BE2C (cell line): ENCODE results near the gene AMZ1.

Source experiments
- DNase-seq: peaks from one replicate; pipeline ENCODE4 v3.0.0-alpha.2; 2020
- H3K27me3 ChIP-seq: fragments of 250-450 bp; sonication (Bioruptor Pico); 2 replicates; pipeline ENCODE4 v1.5.1; 2020; ENCODE audit warnings: mild to moderate bottlenecking
- H3K36me3 ChIP-seq: fragments of 250-450 bp; sonication (Bioruptor Pico); 2 replicates; pipeline ENCODE4 v1.5.1; 2020; ENCODE audit warnings: mild to moderate bottlenecking
- H3K4me1 ChIP-seq: fragments of 250-450 bp; sonication (Bioruptor Pico); 2 replicates; pipeline ENCODE4 v1.5.1; 2020
- H3K4me3 ChIP-seq: 2 replicates; pipeline ENCODE4 v1.5.1; 2011; ENCODE audit warnings: low read depth, low read length
- H3K9me3 ChIP-seq: fragments of 250-450 bp; sonication (Bioruptor Pico); 2 replicates; pipeline ENCODE4 v1.5.1; 2020
- CTCF ChIP-seq: IDR thresholded peaks from 2 replicates; pipeline ENCODE4 v1.5.1; 2012; ENCODE audit warnings: mild to moderate bottlenecking, low read depth, low read length

The AMZ1 gene

GRCh38 chr7:2711895-2712675 is 24.1 kb downstream of the AMZ1 start:
- Histone ChIP-seq H3K4me3 (no peak overlapping the region), H3K27me3 (no peaks in the 10 kb centered on the region), H3K9me3 (no peaks in the 10 kb centered on the region), H3K36me3 (no peaks in the 10 kb centered on the region), H3K4me1 (peaks cover 9% of the 10 kb centered on the region)
- TF ChIP-seq CTCF = no peak
- no peak for DNase-seq

GRCh38 chr7:2713370-2713769 is 25.4 kb downstream of the AMZ1 start:
- DNase-seq = no peak
- Histone ChIP-seq H3K4me3 (no peak overlapping the region), H3K4me1 (peaks cover 22% of the 10 kb centered on the region), H3K27me3 (no peaks in the 10 kb centered on the region), H3K9me3 (no peaks in the 10 kb centered on the region), H3K36me3 (peaks cover 2% of the 10 kb centered on the region; the same call in 1 of the 2 replicates)
- peak; percentile 38 for TF ChIP-seq CTCF

GRCh38 chr7:2713978-2714377 is 26.0 kb downstream of the AMZ1 start:
- Histone ChIP-seq H3K4me3 (no peak overlapping the region), H3K27me3 (no peaks in the 10 kb centered on the region), H3K9me3 (no peaks in the 10 kb centered on the region), H3K36me3 (peaks cover 3% of the 10 kb centered on the region; the same call in 1 of the 2 replicates), H3K4me1 (peaks cover 22% of the 10 kb centered on the region)
- DNase-seq = no peak
- TF ChIP-seq CTCF = no peak

- no peak for TF ChIP-seq CTCF
- H3K27me3 ChIP-seq = no peaks in the 10 kb centered on the region
- H3K4me1 ChIP-seq = peaks cover 22% of the 10 kb centered on the region
- H3K9me3 ChIP-seq = no peaks in the 10 kb centered on the region
- DNase-seq = no peak
- no peak overlapping the region for H3K4me3 ChIP-seq
- peaks cover 3% of the 10 kb centered on the region; the same call in 1 of the 2 replicates for H3K36me3 ChIP-seq
These were observed 26.6 kb downstream of the AMZ1 start for GRCh38 chr7:2714636-2715035.

- Histone ChIP-seq H3K9me3 (no peaks in the 10 kb centered on the region), H3K4me3 (no peak overlapping the region), H3K36me3 (peaks cover 3% of the 10 kb centered on the region; the same call in 1 of the 2 replicates), H3K27me3 (no peaks in the 10 kb centered on the region), H3K4me1 (peaks cover 22% of the 10 kb centered on the region)
- no peak for TF ChIP-seq CTCF
- DNase-seq = no peak
These were observed 27.6 kb downstream of the AMZ1 start for GRCh38 chr7:2715341-2716231.

GRCh38 chr7:2716488-2716887 is 28.5 kb downstream of the AMZ1 start:
- no peaks in the 10 kb centered on the region for H3K27me3 ChIP-seq
- peaks cover 25% of the 10 kb centered on the region for H3K4me1 ChIP-seq
- no peak for TF ChIP-seq CTCF
- no peaks in the 10 kb centered on the region for H3K9me3 ChIP-seq
- no peak overlapping the region for H3K4me3 ChIP-seq
- H3K36me3 ChIP-seq = peaks cover 3% of the 10 kb centered on the region; the same call in 1 of the 2 replicates
- DNase-seq = no peak
